HCEC 1CT (cell line): ENCODE measurements around the gene RCAN1.
"Not testable (repeated sequence)": the region's sequence is repeated elsewhere in the genome, so short reads cannot be mapped to it uniquely, and the experiment has no call there.

Source experiments
- DNase-seq: peaks from one replicate; pipeline ENCODE4 v3.0.0-alpha.2; 2017

Gene RCAN1

GRCh38 chr21:34597406-34597805 is 17.5 kb downstream of the RCAN1 start:
- no peak for DNase-seq

- no peak for DNase-seq
Measured at GRCh38 chr21:34596561-34597271, 18.2 kb downstream of the RCAN1 start.

GRCh38 chr21:34595457-34595856 is 19.5 kb downstream of the RCAN1 start:
- no peak for DNase-seq

GRCh38 chr21:34594566-34595234 is 20.2 kb downstream of the RCAN1 start:
- no peak for DNase-seq

- peak; percentile 32 for DNase-seq
Measured at GRCh38 chr21:34593954-34594531, 20.9 kb downstream of the RCAN1 start.

GRCh38 chr21:34593423-34593822 is 21.5 kb downstream of the RCAN1 start:
- DNase-seq: no peak

- no peak for DNase-seq
Measured at GRCh38 chr21:34592120-34592955, 22.6 kb downstream of the RCAN1 start.

GRCh38 chr21:34590520-34590919 is 24.4 kb downstream of the RCAN1 start:
- no peak for DNase-seq

- no peak for DNase-seq
Measured at GRCh38 chr21:34589511-34590282, 25.2 kb downstream of the RCAN1 start.

- DNase-seq: no peak
Measured at GRCh38 chr21:34583926-34584563, 30.9 kb downstream of the RCAN1 start.

- peak; percentile 70 for DNase-seq
Measured at GRCh38 chr21:34582506-34583150, 32.3 kb downstream of the RCAN1 start.

GRCh38 chr21:34580181-34580700 is 34.7 kb downstream of the RCAN1 start:
- DNase-seq: no peak

- DNase-seq: peak; percentile 89
Measured at GRCh38 chr21:34579411-34579810, 35.5 kb downstream of the RCAN1 start.

- peak; percentile 54 for DNase-seq
Measured at GRCh38 chr21:34576041-34576511, 38.8 kb downstream of the RCAN1 start.

GRCh38 chr21:34574601-34575529 is 40.0 kb downstream of the RCAN1 start:
- DNase-seq: no peak

- no peak for DNase-seq
Measured at GRCh38 chr21:34571994-34572393, 42.9 kb downstream of the RCAN1 start.

GRCh38 chr21:34570313-34570712 is 44.6 kb downstream of the RCAN1 start:
- no peak for DNase-seq

- no peak for DNase-seq
Measured at GRCh38 chr21:34569381-34569979, 45.4 kb downstream of the RCAN1 start.

GRCh38 chr21:34568801-34569200 is 46.1 kb downstream of the RCAN1 start:
- DNase-seq: not testable (repeated sequence)
